ENCODE measurements around the gene HOXC10. TPM values are rescaled to one million over a fixed set of nuclear protein-coding genes. Genes with fewer than 3 reads are reported as not detected.
A peak's percentile ranks its signal among the peaks of the same experiment; 100 is the strongest.

HOXC10 gene
- total RNA-seq, 1 experiment from 2014 or later: 3.8 TPM

DNA sequence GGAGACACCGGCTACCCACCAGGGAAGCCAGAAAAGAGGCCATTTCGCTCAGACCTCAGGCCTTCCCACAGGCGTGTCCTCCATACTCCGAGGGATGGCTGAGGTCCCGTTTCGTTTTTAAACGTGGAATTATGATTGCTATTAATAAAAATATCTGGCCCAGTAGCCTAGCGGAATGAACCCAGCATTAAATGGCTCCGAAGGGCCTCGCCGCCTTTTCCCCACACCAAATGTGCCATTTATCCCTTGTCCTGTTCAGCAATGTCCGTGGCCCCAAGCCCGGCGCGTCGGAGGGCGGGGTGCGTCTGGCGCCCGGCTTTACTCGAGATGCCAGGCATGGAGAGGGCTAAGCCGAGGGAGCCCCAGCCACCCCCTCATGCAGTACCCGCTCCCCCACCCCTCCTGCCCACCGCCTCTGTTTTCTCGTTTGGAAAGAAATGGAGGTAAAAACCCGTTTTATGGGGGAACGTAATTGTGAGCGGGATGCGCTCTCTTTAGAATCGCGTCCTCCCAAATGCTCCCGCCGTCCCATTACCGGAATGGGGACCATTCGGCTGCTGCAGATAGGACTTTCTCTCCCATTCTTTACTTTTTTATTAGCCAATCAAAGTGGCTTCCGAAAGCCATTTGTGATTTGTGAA is 29.6 kb downstream of the HOXC10 start:
- H3K4me3 ChIP-seq (replicated peaks in 1 of 2; ENCODE audit: low read depth in 1 of 2, low read length in 2 of 2): no peak overlapping the region
- ATAC-seq: no peak
- no peaks in the 10 kb centered on the region for H4K20me1 ChIP-seq (ENCODE audit: insufficient read depth)
- no TSS peak for BruUV-seq (replicated peaks)
- H3K36me3 ChIP-seq (ENCODE audit: control insufficient read depth in 1 of 2, insufficient read depth in 2 of 2, low read length in 2 of 2): no peaks in the 10 kb centered on the region
- ChIA-PET RAD21 (ENCODE audit: low non-redundant PET in 1 of 2, low total read pairs in 2 of 2, uncharacterized antibody in 2 of 2, unreplicated experiment in 2 of 2) (no interaction called here), POLR2A (no interaction called here), CTCF (interaction anchor here (4.3 kb wide), 1 partner anchor 8 kb away, joined by 29 read pairs; no protein-coding TSS in a partner anchor)
- H3K27me3 ChIP-seq (ENCODE audit: insufficient read depth, low read length): no peaks in the 10 kb centered on the region
- H2AFZ ChIP-seq (ENCODE audit: low read depth, low read length, poor library complexity, severe bottlenecking): no peak overlapping the region
- no peak overlapping the region for H3K9ac ChIP-seq (ENCODE audit: low read length)
- H3K4me2 ChIP-seq (ENCODE audit: low read length): no peak overlapping the region
- no peaks in the 10 kb centered on the region for H3K9me3 ChIP-seq (ENCODE audit: control insufficient read depth in 1 of 2, insufficient read depth in 1 of 2, low read depth in 1 of 2, low read length in 2 of 2)
- no peak overlapping the region for H3K27ac ChIP-seq (ENCODE audit: low read depth, low read length)
- peaks cover 15 to 24% of the 10 kb centered on the region in 2 experiments for H3K4me1 ChIP-seq (ENCODE audit: control insufficient read depth in 1 of 2, insufficient read depth in 2 of 2, low read length in 2 of 2)
- no peaks in the 10 kb centered on the region for H3K9me2 ChIP-seq (ENCODE audit: insufficient read depth)
- no peak for TF ChIP-seq MAX (IDR thresholded peaks at IDR 0.05)
- no peak for TF ChIP-seq SIN3A (IDR thresholded peaks at IDR 0.05; ENCODE audit: low read depth)
- no peak for TF ChIP-seq YY1 (IDR thresholded peaks at IDR 0.05; ENCODE audit: extremely low read depth, insufficient replicate concordance, low read depth, low read length)
- TF ChIP-seq RAD21 (IDR thresholded peaks at IDR 0.05; ENCODE audit: low read depth): no peak
- intact Hi-C loops (cut with micrococcal nuclease): no loop called here
- no peaks in the 10 kb centered on the region for H3K79me2 ChIP-seq (ENCODE audit: insufficient read depth, low read length)
- no peak for DNase-seq (ENCODE audit: low read depth, low spot score)

DNA sequence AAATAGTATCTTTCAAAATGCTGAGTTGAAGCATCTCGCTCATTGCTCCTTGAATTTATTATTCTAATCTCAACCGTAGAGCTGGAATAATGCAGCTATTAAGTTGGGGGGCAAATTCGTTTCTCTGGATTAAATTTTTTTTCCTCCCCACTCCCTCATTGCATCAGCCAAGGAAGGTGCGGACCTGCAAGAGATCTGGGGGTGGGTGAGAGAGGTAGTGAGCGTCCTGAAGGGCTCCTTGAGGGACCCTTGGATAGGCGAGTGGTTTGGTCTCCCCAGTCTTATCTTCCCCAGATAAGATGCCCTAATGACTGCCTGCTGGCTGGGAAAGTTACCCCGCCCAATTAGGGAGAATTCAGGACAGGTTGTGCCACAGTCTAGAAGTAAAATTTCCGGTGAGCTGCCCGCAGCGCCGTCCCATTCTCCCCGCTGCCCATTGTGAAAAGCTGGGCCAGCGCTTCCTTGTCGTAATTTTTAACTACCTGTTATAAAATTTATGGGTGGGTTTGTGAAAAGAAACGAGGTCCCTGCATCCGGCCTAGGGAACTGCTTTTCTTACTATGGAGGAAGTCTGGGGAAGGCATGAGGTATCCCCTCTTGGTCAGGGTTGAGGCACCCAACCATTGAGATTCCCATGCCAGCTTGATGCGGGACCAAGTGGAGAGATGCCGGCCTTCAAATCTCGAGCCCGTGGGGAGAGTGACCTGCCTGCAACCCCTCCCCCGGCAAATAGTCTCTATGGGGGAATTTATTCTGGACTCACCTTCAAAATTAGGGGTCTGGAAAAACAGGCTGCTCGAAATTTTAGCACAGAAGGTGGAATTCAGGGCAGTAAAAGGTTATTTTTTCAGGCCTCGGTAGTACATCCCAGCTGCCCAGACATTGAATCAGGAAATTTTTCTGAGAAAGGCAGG is 30.3 kb downstream of the HOXC10 start:
- H3K4me3 ChIP-seq (replicated peaks in 1 of 2; ENCODE audit: low read depth in 1 of 2, low read length in 2 of 2): peak overlapping the region in 1 of 2 experiments; percentile 76; a peak in 1 of 4 replicates
- peak overlapping the region; percentile 99 for H3K4me2 ChIP-seq (ENCODE audit: low read length)
- no peaks in the 10 kb centered on the region for H3K9me2 ChIP-seq (ENCODE audit: insufficient read depth)
- no peaks in the 10 kb centered on the region for H3K9me3 ChIP-seq (ENCODE audit: control insufficient read depth in 1 of 2, insufficient read depth in 1 of 2, low read depth in 1 of 2, low read length in 2 of 2)
- intact Hi-C loops (cut with micrococcal nuclease): no loop called here
- DNase-seq (ENCODE audit: low read depth, low spot score) (no peak), ATAC-seq (no peak)
- H3K79me2 ChIP-seq (ENCODE audit: insufficient read depth, low read length): no peaks in the 10 kb centered on the region
- no peaks in the 10 kb centered on the region for H3K36me3 ChIP-seq (ENCODE audit: control insufficient read depth in 1 of 2, insufficient read depth in 2 of 2, low read length in 2 of 2)
- POLR2A ChIA-PET: no interaction called here
- CTCF ChIA-PET: interaction anchor here (2.4 to 4.3 kb wide), 5 partner anchors 9 to 200 kb away, joined by 6 to 43 read pairs (median 20); partner anchors contain the start of gene HOXC5
- H3K9ac ChIP-seq (ENCODE audit: low read length): no peak overlapping the region
- no peak overlapping the region for H2AFZ ChIP-seq (ENCODE audit: low read depth, low read length, poor library complexity, severe bottlenecking)
- TF ChIP-seq CEBPB (IDR thresholded peaks at IDR 0.05; ENCODE audit: low read depth) (no peak), ZBTB33 (IDR thresholded peaks at IDR 0.05; ENCODE audit: extremely low read depth, insufficient replicate concordance, low read length) (no peak), JUND (IDR thresholded peaks at IDR 0.05) (no peak), ZFX (IDR thresholded peaks at IDR 0.05) (no peak), FOSL1 (IDR thresholded peaks at IDR 0.05; ENCODE audit: low read depth) (no peak), TCF7L2 (IDR thresholded peaks at IDR 0.05; ENCODE audit: borderline replicate concordance, extremely low read depth, insufficient read depth, insufficient read length) (no peak), EZH2 (IDR thresholded peaks at IDR 0.05) (no peak), YY1 (IDR thresholded peaks at IDR 0.05; ENCODE audit: extremely low read depth, insufficient replicate concordance, low read depth, low read length) (no peak), ZNF274 (IDR thresholded peaks at IDR 0.05; ENCODE audit: low read depth, low read length) (no peak), POLR2A (IDR thresholded peaks at IDR 0.05; ENCODE audit: borderline replicate concordance, extremely low read depth, insufficient read depth, insufficient read length) (no peak), CBX3 (IDR thresholded peaks at IDR 0.05; ENCODE audit: low read depth) (no peak), MAX (IDR thresholded peaks at IDR 0.05) (no peak), SRF (IDR thresholded peaks at IDR 0.05; ENCODE audit: low read depth) (no peak), SP1 (IDR thresholded peaks at IDR 0.05; ENCODE audit: low read depth) (no peak), POLR2AphosphoS5 (IDR thresholded peaks at IDR 0.05; ENCODE audit: low read depth, low read length) (no peak)
- H3K27ac ChIP-seq (ENCODE audit: low read depth, low read length): no peak overlapping the region
- no peaks in the 10 kb centered on the region for H4K20me1 ChIP-seq (ENCODE audit: insufficient read depth)
- RAD21 ChIA-PET (ENCODE audit: low non-redundant PET in 1 of 2, low total read pairs in 2 of 2, uncharacterized antibody in 2 of 2, unreplicated experiment in 2 of 2): no interaction called here
- no TSS peak for BruUV-seq (replicated peaks)
- H3K4me1 ChIP-seq (ENCODE audit: control insufficient read depth in 1 of 2, insufficient read depth in 2 of 2, low read length in 2 of 2): peaks cover 17 to 31% of the 10 kb centered on the region in 2 experiments
- no peaks in the 10 kb centered on the region for H3K27me3 ChIP-seq (ENCODE audit: insufficient read depth, low read length)
